HFF-Myc (cell line): ENCODE data around the gene MEGF11.

Experiments used
- DNase-seq: peaks from one replicate; pipeline ENCODE4 v3.0.0-alpha.2; 2011; ENCODE audit warnings: low read depth; ENCODE audit errors: extremely low read depth
- H3K4me3 ChIP-seq: replicated peaks from 2 replicates; pipeline ENCODE4 v1.5.1; 2011; ENCODE audit warnings: low read depth, mild to moderate bottlenecking, control low read depth, low read length
- TF ChIP-seq, protein P1 (sequence below): IDR thresholded peaks from 2 replicates; pipeline ENCODE4 v1.5.1; 2012; ENCODE audit warnings: mild to moderate bottlenecking, low read depth, low read length, control low read depth; ENCODE audit errors: missing control alignments

Gene MEGF11

DNA sequence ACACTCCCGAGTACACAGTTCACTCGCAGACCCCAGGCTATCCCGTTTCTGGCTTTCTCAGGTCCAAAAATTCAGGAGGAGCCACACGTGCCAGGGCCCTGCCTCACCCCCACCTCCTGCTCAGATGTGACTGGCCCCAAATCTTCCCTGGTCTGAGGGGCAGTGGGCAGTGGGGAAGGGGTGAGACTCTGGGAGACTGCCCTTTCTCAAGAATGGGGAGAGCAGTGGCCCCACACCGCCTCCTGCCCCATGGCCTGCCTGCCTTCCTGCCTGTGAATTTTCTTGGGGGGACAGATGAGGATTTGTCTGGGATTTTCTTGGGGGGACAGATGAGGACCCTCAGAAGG lies 174.6 kb downstream of the MEGF11 start:
- TF ChIP-seq, protein P1, sequence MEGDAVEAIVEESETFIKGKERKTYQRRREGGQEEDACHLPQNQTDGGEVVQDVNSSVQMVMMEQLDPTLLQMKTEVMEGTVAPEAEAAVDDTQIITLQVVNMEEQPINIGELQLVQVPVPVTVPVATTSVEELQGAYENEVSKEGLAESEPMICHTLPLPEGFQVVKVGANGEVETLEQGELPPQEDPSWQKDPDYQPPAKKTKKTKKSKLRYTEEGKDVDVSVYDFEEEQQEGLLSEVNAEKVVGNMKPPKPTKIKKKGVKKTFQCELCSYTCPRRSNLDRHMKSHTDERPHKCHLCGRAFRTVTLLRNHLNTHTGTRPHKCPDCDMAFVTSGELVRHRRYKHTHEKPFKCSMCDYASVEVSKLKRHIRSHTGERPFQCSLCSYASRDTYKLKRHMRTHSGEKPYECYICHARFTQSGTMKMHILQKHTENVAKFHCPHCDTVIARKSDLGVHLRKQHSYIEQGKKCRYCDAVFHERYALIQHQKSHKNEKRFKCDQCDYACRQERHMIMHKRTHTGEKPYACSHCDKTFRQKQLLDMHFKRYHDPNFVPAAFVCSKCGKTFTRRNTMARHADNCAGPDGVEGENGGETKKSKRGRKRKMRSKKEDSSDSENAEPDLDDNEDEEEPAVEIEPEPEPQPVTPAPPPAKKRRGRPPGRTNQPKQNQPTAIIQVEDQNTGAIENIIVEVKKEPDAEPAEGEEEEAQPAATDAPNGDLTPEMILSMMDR = no peak
- no peak for DNase-seq
- H3K4me3 ChIP-seq = no peak overlapping the region

DNA sequence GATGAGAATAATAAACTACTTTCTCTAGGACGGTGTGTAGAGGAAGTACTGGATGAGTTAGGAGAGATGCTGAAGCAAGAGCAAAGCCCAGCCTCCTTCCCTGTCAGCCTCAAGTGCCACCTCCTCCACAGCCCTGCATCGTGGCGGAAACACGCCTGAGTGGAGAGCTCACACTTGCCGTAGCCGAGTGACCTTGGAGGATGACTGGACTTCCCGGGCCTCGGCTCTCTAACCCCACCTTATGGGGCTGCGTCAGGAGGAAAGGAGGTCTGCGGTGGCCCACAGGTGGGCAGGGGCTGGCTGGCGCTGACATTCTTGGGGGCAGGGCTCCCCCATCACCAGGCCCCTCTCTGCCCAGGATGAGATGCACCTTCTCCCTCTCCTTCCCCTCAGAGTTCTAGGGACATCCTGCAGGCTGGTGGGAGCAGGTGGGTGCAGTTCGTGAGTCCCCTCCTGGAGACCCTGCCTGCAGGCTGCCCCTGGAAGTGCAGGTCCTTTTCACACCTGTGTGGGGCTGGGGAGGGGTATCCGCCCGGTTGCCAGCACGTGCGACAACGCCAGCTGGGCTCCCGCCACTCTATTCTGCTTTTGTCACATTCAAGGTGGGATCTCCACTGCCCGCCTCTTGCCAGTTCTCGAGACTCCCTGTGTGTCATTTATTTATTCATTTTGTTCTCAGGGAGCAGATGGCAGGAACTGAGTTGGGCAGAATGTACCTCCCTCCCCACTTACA lies 175.2 kb downstream of the MEGF11 start:
- no peak for DNase-seq
- H3K4me3 ChIP-seq = no peak overlapping the region
- TF ChIP-seq, protein P1 = no peak

DNA sequence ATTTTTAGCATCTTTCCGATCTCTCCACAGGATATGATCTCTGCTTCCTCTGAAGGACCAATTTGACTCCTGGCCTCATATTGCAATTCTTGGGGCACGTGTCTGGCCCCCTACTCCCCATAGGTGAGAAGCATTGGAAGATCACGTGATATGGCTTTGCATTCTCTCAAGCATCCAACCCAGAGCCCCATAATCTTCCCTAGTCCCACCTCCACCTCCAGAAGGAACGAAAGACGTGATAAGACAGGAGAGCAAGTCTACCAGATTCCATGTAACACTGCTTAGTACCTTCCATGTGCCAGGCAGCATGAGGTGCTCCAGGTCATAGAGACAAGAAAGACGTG lies 176.3 kb downstream of the MEGF11 start:
- no peak for DNase-seq
- TF ChIP-seq, protein P1 = no peak
- no peak overlapping the region for H3K4me3 ChIP-seq

DNA sequence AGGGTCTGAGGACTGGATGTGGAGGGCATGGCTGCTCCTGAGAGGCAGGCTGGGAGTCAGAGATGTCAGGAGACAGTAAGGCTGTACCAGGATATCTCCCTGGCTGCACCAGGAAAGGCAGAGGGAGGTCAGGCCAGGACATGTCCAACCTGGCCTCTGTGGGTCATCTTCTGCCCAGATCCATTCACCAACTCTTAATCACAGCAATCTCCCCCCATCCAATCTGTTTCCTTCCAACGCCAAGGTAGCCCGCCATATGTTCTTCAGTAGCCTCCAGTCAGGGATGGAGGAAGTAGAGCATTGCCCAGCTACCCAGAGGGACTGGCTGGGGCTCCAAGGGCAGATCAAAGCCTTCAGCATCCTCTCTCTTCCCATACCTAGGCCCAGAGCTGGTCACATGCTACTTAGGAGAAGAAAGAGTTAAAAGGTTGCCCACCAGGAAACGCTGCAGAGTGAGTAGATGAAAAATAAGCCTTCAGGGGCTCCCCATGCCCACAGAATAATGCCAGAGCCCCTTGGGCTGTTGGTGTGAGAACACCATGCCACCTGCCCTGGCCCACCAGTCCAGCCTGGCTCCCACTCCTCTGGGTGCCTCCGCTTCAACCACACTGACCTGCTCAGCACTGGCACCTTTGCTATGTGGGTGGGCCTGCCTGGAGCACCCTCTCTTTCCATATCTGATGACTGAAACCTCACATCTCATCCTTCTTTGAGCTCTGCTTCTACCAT lies 176.8 kb downstream of the MEGF11 start:
- TF ChIP-seq, protein P1 = no peak
- DNase-seq = no peak
- H3K4me3 ChIP-seq = no peak overlapping the region

DNA sequence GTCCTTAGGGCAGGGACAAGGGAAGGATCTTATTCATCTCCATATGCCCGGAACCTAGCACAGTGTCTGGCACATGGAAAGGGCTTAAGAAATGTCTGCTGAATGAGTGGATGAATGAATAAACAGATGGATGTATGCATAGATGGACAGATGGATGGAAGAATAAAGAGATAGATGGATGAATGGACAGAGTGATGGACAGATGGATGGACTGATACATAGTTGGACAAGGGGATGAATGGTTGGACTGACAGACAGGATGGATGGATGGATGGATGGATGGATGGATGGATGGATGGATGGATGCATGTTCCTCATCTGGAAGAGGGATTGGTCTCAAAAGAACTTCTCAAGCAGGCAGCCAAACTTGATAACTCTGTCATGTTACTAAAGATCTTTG lies 177.6 kb downstream of the MEGF11 start:
- TF ChIP-seq, protein P1 = no peak
- H3K4me3 ChIP-seq = no peak overlapping the region

DNA sequence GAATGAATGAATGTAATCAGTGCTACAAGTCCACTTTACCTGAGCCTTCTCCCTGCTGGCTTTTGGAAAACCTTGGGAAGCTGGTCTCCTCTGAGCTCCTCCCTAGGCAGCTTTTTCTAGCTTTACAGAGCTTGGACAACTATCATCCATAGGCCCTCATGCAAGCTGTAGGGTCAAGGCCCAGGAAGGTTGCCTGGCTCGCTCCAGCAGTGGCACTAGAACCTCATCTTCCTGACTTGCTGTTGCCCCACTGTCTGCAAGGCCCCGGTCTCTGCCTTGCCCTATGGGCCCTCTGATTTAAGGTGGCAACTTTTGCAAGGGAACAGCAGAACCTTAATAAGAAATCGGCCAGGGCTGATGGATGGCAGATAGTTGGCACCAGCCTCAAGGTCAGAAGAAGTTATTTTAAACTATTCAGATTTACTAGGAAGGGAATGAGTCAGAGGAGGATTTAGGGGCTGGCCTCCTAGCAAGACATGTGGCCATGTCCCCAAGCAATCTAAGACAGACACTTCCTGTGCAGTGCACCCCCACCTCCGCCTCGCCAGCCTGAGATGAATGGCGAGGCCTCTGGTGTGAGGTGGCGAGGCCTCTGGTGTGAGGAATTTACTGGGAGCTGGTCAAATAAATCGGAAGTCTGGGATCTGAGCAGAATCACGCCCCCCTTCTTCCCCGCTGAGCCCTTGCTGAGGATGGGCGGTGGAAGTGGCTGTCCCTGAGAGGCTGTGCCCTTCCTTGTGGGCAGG lies 180.8 kb downstream of the MEGF11 start:
- TF ChIP-seq, protein P1 = no peak
- DNase-seq = no peak
- H3K4me3 ChIP-seq = no peak overlapping the region

More for the DNA sequence above, 177.6 kb downstream of the MEGF11 start:
- DNase-seq = no peak
